HEK293 (cell line): ENCODE measurements around the gene TSHZ3.

Source experiments
- CTCF ChIA-PET: fragments of 350-600 bp; formaldehyde crosslinking; extraction: SDS; loops from one replicate; lab custom pipeline; 2021; ENCODE audit warnings: antibody characterized with exemption; lab: Yijun Ruan, JAX
- POLR2A ChIA-PET: fragments of 300-600 bp; formaldehyde crosslinking; extraction: SDS; loops from one replicate; lab custom pipeline; 2020; ENCODE audit warnings: antibody characterized with exemption, inconsistent platforms; lab: Yijun Ruan, JAX
- H3K27ac ChIP-seq: fragments of 200-500 bp; sonication (Bioruptor generic); 2 replicates; pipeline ENCODE4 v1.5.1; 2014; ENCODE audit warnings: low read depth, low read length, control low read depth, inconsistent platforms; ENCODE audit errors: extremely low read depth
- H3K36me3 ChIP-seq, 2 experiments: fragments of 200-500 bp in 1 of 2; sonication (Bioruptor generic) in 1 of 2; 1 replicate in 1 of 2; 2 replicates in 1 of 2; pipeline ENCODE4 v1.5.1; 2014 to 2017; ENCODE audit warnings: inconsistent platforms in 2 of 2, low read length in 2 of 2; ENCODE audit not compliant: control insufficient read depth in 2 of 2, insufficient read depth in 1 of 2
- H3K4me1 ChIP-seq: fragments of 200-500 bp; sonication (Bioruptor generic); 2 replicates; pipeline ENCODE4 v1.5.1; 2014; ENCODE audit warnings: mild to moderate bottlenecking, low read length, inconsistent platforms; ENCODE audit not compliant: control insufficient read depth, insufficient read depth
- H3K4me3 ChIP-seq: 2 replicates; pipeline ENCODE4 v1.5.1; 2011; ENCODE audit warnings: low read depth, mild to moderate bottlenecking, control low read depth, low read length, moderate library complexity
- H3K9me3 ChIP-seq: fragments of 200-500 bp; sonication (Bioruptor generic); 2 replicates; pipeline ENCODE4 v1.5.1; 2014; ENCODE audit warnings: low read depth, low read length, inconsistent platforms; ENCODE audit not compliant: control insufficient read depth, insufficient read depth
- ATF2 ChIP-seq: fragments of 450-650 bp; formaldehyde crosslinking; IDR thresholded peaks from 2 replicates; pipeline ENCODE4 v1.5.1; 2016; ENCODE audit warnings: missing biosample characterization, missing genetic modification characterization, low read depth
- GLIS2 ChIP-seq: fragments of 450-650 bp; formaldehyde crosslinking; IDR thresholded peaks from 2 replicates; pipeline ENCODE4 v1.5.1; 2016; ENCODE audit warnings: missing biosample characterization, missing genetic modification characterization
- MYNN ChIP-seq: fragments of 450-650 bp; formaldehyde crosslinking; IDR thresholded peaks from 2 replicates; pipeline ENCODE4 v1.5.1; 2016; ENCODE audit warnings: missing biosample characterization, missing genetic modification characterization, borderline replicate concordance
- PRDM1 ChIP-seq: fragments of 450-650 bp; formaldehyde crosslinking; IDR thresholded peaks from 2 replicates; pipeline ENCODE4; 2016; ENCODE audit warnings: missing biosample characterization, missing genetic modification characterization
- PRDM6 ChIP-seq: fragments of 450-650 bp; formaldehyde crosslinking; IDR thresholded peaks from 2 replicates; pipeline ENCODE4 v1.5.1; 2017; ENCODE audit warnings: missing biosample characterization, missing genetic modification characterization
- SALL2 ChIP-seq: fragments of 450-650 bp; formaldehyde crosslinking; IDR thresholded peaks from 2 replicates; pipeline ENCODE4 v1.5.0; 2017; ENCODE audit warnings: missing biosample characterization, mild to moderate bottlenecking, missing genetic modification characterization, borderline replicate concordance
- SCRT1 ChIP-seq: fragments of 450-650 bp; formaldehyde crosslinking; IDR thresholded peaks from 2 replicates; pipeline ENCODE4 v1.5.1; 2016; ENCODE audit warnings: missing biosample characterization, missing genetic modification characterization, borderline replicate concordance
- SCRT2 ChIP-seq: fragments of 450-650 bp; formaldehyde crosslinking; IDR thresholded peaks from 2 replicates; pipeline ENCODE4 v1.5.1; 2016; ENCODE audit warnings: missing biosample characterization, missing genetic modification characterization
- WT1 ChIP-seq: fragments of 450-650 bp; formaldehyde crosslinking; IDR thresholded peaks from 2 replicates; pipeline ENCODE4 v1.5.1; 2016; ENCODE audit warnings: missing biosample characterization, missing genetic modification characterization
- ZFP41 ChIP-seq: fragments of 450-650 bp; formaldehyde crosslinking; IDR thresholded peaks from 2 replicates; pipeline ENCODE4 v1.5.1; 2016; ENCODE audit warnings: missing biosample characterization, missing genetic modification characterization, borderline replicate concordance
- ZNF132 ChIP-seq: fragments of 450-650 bp; formaldehyde crosslinking; IDR thresholded peaks from 2 replicates; pipeline ENCODE4 v1.5.1; 2017; ENCODE audit warnings: missing biosample characterization, missing genetic modification characterization, borderline replicate concordance
- ZNF174 ChIP-seq: fragments of 450-650 bp; formaldehyde crosslinking; IDR thresholded peaks from 2 replicates; pipeline ENCODE4 v1.5.0; 2017; ENCODE audit warnings: missing biosample characterization, mild to moderate bottlenecking, missing genetic modification characterization
- ZNF221 ChIP-seq: fragments of 450-650 bp; formaldehyde crosslinking; IDR thresholded peaks from 2 replicates; pipeline ENCODE4 v1.5.1; 2017; ENCODE audit warnings: missing biosample characterization, missing genetic modification characterization, borderline replicate concordance
- ZNF404 ChIP-seq: fragments of 450-650 bp; formaldehyde crosslinking; IDR thresholded peaks from 2 replicates; pipeline ENCODE4 v1.5.1; 2017; ENCODE audit warnings: missing biosample characterization, missing genetic modification characterization
- ZNF48 ChIP-seq: fragments of 450-650 bp; formaldehyde crosslinking; IDR thresholded peaks from 2 replicates; pipeline ENCODE4 v1.5.1; 2016; ENCODE audit warnings: missing biosample characterization, missing genetic modification characterization
- ZNF488 ChIP-seq: fragments of 450-650 bp; formaldehyde crosslinking; IDR thresholded peaks from 2 replicates; pipeline ENCODE4 v1.5.1; 2016; ENCODE audit warnings: missing biosample characterization, missing genetic modification characterization
- ZNF555 ChIP-seq: fragments of 450-650 bp; formaldehyde crosslinking; conservative IDR thresholded peaks from 2 replicates; pipeline ENCODE4 v1.5.1; 2017; ENCODE audit warnings: missing biosample characterization, mild to moderate bottlenecking, missing genetic modification characterization, inconsistent platforms
- ZNF558 ChIP-seq: fragments of 450-650 bp; formaldehyde crosslinking; IDR thresholded peaks from 2 replicates; pipeline ENCODE4 v1.5.1; 2016; ENCODE audit warnings: missing biosample characterization, missing genetic modification characterization
- ZNF610 ChIP-seq: fragments of 450-650 bp; formaldehyde crosslinking; IDR thresholded peaks from 2 replicates; pipeline ENCODE4 v1.5.1; 2016; ENCODE audit warnings: missing biosample characterization, missing genetic modification characterization, borderline replicate concordance
- ZNF76 ChIP-seq: fragments of 450-650 bp; formaldehyde crosslinking; IDR thresholded peaks from 2 replicates; pipeline ENCODE4; 2016; ENCODE audit warnings: low read depth, missing biosample characterization, missing genetic modification characterization, borderline replicate concordance
- ZNF791 ChIP-seq: fragments of 450-650 bp; formaldehyde crosslinking; IDR thresholded peaks from 2 replicates; pipeline ENCODE4 v1.5.1; 2016; ENCODE audit warnings: missing biosample characterization, missing genetic modification characterization
- ZSCAN30 ChIP-seq: fragments of 450-650 bp; IDR thresholded peaks from 2 replicates; pipeline ENCODE4 v1.5.1; 2018; ENCODE audit warnings: missing biosample characterization, mild to moderate bottlenecking, missing genetic modification characterization, moderate library complexity
- TF ChIP-seq, protein P1 (sequence below): fragments of 450-650 bp; formaldehyde crosslinking; IDR thresholded peaks from 2 replicates; pipeline ENCODE4; 2016; ENCODE audit warnings: missing biosample characterization, missing genetic modification characterization
- TF ChIP-seq, protein P2 (sequence below): fragments of 450-650 bp; formaldehyde crosslinking; optimal IDR thresholded peaks from 2 replicates; pipeline ENCODE3; 2016; ENCODE audit warnings: missing biosample characterization, mild to moderate bottlenecking, missing genetic modification characterization
- TF ChIP-seq, protein P3 (sequence below): fragments of 450-650 bp; formaldehyde crosslinking; IDR thresholded peaks from 2 replicates; pipeline ENCODE4 v1.5.1; 2016; ENCODE audit warnings: missing biosample characterization, missing genetic modification characterization, borderline replicate concordance
- TF ChIP-seq, protein P4 (sequence below): fragments of 450-650 bp; formaldehyde crosslinking; IDR thresholded peaks from 2 replicates; pipeline ENCODE4 v1.5.1; 2016; ENCODE audit warnings: missing biosample characterization, missing genetic modification characterization

Gene TSHZ3

GRCh38 chr19:31364963-31365362 lies 15.7 kb upstream of the TSHZ3 start (continued):
- no peak for TF ChIP-seq ZFP41 (tag by site-specific recombination)
- TF ChIP-seq ZNF555 (tag by site-specific recombination): no peak
- TF ChIP-seq, protein P1, sequence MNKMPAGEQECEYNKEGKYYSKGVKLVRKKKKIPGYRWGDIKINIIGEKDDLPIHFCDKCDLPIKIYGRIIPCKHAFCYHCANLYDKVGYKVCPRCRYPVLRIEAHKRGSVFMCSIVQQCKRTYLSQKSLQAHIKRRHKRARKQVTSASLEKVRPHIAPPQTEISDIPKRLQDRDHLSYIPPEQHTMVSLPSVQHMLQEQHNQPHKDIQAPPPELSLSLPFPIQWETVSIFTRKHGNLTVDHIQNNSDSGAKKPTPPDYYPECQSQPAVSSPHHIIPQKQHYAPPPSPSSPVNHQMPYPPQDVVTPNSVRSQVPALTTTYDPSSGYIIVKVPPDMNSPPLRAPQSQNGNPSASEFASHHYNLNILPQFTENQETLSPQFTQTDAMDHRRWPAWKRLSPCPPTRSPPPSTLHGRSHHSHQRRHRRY (tag by site-specific recombination): no peak
- TF ChIP-seq ZNF76: no peak
- TF ChIP-seq ZNF174 (tag by site-specific recombination): no peak
- no peak for TF ChIP-seq WT1 (tag by site-specific recombination)
- no peak for TF ChIP-seq ATF2 (tag by site-specific recombination)
- TF ChIP-seq ZNF132 (tag by site-specific recombination): no peak

DNA sequence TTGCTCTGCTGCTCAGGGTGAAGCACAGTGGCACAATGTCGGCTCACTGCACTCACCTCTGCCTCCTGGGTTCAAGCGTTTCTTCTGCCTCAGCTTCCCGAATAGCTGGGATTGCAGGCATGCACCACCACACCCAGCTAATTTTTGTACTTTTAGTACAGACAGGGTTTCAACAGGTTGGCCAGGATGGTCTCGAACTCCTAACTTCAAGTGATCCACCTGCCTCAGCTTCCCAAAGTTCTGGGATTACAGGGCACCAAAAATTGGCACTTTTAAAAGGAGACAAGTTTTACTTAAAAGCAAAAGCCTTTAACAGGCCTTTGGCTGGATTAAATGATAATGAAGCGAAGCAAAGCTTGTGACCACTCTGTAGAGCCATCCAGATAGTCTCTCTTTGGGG lies 12.5 kb upstream of the TSHZ3 start:
- ChIA-PET CTCF (interaction anchor here (0.6 to 0.7 kb wide), 3 partner anchors 16 to 264 kb away, joined by 3 to 8 read pairs (median 3); no protein-coding TSS in a partner anchor), POLR2A (no interaction called here)

DNA sequence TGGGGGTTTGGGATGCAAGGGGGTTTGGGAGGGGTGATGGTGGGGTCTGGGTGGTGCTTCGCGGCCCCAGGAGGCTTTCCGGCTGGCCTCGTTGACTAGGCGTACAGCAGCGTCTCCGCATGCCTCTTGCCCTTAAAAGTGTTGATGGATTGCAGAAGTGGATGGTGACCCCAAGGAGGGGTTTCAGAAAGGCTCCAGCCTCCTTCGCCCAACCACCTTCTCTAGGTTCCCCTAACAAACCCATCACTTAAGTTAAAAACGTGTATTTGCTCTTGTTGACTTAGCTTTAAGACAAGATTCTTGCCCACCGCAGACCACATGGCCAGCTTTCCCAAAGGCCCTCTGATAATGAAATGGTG lies 8.1 kb upstream of the TSHZ3 start:
- Histone ChIP-seq H3K4me1 (peaks cover 8% of the 10 kb centered on the region), H3K27ac (no peak overlapping the region), H3K4me3 (no peak overlapping the region), H3K36me3 (no peaks in the 10 kb centered on the region; a peak in 1 of 3 replicates), H3K9me3 (no peaks in the 10 kb centered on the region)
- POLR2A ChIA-PET: no interaction called here
- CTCF ChIA-PET: interaction anchor here (0.6 to 5.6 kb wide), 20 partner anchors 8 to 1064 kb away, joined by 3 to 45 read pairs (median 4); no protein-coding TSS in a partner anchor
- 0 out of 2 replicates have a peak, but pooled peaks have one; percentile 16 for TF ChIP-seq GLIS2 (tag by site-specific recombination)
- TF ChIP-seq MYNN: no peak
- no peak for TF ChIP-seq ZNF488 (tag by site-specific recombination)
- TF ChIP-seq ZNF610: 0 out of 2 replicates have a peak, but pooled peaks have one; percentile 11
- TF ChIP-seq PRDM6 (tag by site-specific recombination): no peak
- no peak for TF ChIP-seq SALL2 (tag by site-specific recombination)
- no peak for TF ChIP-seq ZSCAN30 (tag by site-specific recombination)
- TF ChIP-seq, protein P2, sequence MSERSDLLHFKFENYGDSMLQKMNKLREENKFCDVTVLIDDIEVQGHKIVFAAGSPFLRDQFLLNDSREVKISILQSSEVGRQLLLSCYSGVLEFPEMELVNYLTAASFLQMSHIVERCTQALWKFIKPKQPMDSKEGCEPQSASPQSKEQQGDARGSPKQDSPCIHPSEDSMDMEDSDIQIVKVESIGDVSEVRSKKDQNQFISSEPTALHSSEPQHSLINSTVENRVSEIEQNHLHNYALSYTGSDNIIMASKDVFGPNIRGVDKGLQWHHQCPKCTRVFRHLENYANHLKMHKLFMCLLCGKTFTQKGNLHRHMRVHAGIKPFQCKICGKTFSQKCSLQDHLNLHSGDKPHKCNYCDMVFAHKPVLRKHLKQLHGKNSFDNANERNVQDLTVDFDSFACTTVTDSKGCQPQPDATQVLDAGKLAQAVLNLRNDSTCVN (tag by site-specific recombination): peak; percentile 9

More for the DNA sequence above, 12.5 kb upstream of the TSHZ3 start:
- Histone ChIP-seq H3K36me3 (no peaks in the 10 kb centered on the region; a peak in 1 of 3 replicates), H3K4me1 (peaks cover 2% of the 10 kb centered on the region), H3K4me3 (no peak overlapping the region), H3K27ac (no peak overlapping the region), H3K9me3 (no peaks in the 10 kb centered on the region)
- TF ChIP-seq ZNF48 (tag by site-specific recombination) (no peak), ZNF558 (tag by site-specific recombination) (no peak), SCRT2 (peak; percentile 76), PRDM1 (no peak), MYNN (no peak), ZNF791 (tag by site-specific recombination) (no peak), SCRT1 (peak; percentile 66; the same call in 1 of the 2 replicates), ZNF404 (tag by site-specific recombination) (no peak), ZNF221 (tag by site-specific recombination) (no peak)
- TF ChIP-seq, protein P3, sequence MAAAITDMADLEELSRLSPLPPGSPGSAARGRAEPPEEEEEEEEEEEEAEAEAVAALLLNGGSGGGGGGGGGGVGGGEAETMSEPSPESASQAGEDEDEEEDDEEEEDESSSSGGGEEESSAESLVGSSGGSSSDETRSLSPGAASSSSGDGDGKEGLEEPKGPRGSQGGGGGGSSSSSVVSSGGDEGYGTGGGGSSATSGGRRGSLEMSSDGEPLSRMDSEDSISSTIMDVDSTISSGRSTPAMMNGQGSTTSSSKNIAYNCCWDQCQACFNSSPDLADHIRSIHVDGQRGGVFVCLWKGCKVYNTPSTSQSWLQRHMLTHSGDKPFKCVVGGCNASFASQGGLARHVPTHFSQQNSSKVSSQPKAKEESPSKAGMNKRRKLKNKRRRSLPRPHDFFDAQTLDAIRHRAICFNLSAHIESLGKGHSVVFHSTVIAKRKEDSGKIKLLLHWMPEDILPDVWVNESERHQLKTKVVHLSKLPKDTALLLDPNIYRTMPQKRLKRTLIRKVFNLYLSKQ: no peak
- TF ChIP-seq, protein P4, sequence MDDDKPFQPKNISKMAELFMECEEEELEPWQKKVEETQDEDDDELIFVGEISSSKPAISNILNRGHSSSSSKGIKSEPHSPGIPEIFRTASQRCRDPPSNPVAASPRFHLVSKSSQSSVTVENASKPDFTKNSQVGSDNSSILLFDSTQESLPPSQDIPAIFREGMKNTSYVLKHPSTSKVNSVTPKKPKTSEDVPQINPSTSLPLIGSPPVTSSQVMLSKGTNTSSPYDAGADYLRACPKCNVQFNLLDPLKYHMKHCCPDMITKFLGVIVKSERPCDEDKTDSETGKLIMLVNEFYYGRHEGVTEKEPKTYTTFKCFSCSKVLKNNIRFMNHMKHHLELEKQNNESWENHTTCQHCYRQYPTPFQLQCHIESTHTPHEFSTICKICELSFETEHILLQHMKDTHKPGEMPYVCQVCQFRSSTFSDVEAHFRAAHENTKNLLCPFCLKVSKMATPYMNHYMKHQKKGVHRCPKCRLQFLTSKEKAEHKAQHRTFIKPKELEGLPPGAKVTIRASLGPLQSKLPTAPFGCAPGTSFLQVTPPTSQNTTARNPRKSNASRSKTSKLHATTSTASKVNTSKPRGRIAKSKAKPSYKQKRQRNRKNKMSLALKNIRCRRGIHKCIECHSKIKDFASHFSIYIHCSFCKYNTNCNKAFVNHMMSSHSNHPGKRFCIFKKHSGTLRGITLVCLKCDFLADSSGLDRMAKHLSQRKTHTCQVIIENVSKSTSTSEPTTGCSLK: no peak
